ENCODE data around the gene PSMA1.
"Not testable (repeated sequence)": the region's sequence is repeated elsewhere in the genome, so short reads cannot be mapped to it uniquely, and the experiment has no call there.

The PSMA1 gene

GRCh38 chr11:14519917-14520746, at the start of gene PSMA1:
Gene PSMA1 (minus strand): TSS chr11:14520386. CDS start chr11:14520299, 87 bp downstream.
- DNase-seq (ENCODE audit: low read depth) = peak; percentile 85

- DNase-seq (ENCODE audit: low read depth) = not testable (repeated sequence)
These were observed 49.3 kb upstream of the PSMA1 start for GRCh38 chr11:14569516-14569915.

GRCh38 chr11:14567064-14567651, 47.0 kb upstream of the PSMA1 start:
- no peak for DNase-seq (ENCODE audit: low read depth)

GRCh38 chr11:14566331-14567063, 46.3 kb upstream of the PSMA1 start:
- no peak for DNase-seq (ENCODE audit: low read depth)

- no peak for DNase-seq (ENCODE audit: low read depth)
These were observed 45.7 kb upstream of the PSMA1 start for GRCh38 chr11:14565845-14566244.

GRCh38 chr11:14555818-14556217, 35.6 kb upstream of the PSMA1 start:
- DNase-seq (ENCODE audit: low read depth) = no peak

- DNase-seq (ENCODE audit: low read depth) = no peak
These were observed 34.8 kb upstream of the PSMA1 start for GRCh38 chr11:14554959-14555358.

- DNase-seq (ENCODE audit: low read depth) = no peak
These were observed 31.9 kb upstream of the PSMA1 start for GRCh38 chr11:14552089-14552488.

GRCh38 chr11:14551380-14551779, 31.2 kb upstream of the PSMA1 start:
- DNase-seq (ENCODE audit: low read depth) = no peak

GRCh38 chr11:14549891-14550290, 29.7 kb upstream of the PSMA1 start:
- DNase-seq (ENCODE audit: low read depth) = no peak

- DNase-seq (ENCODE audit: low read depth) = no peak
These were observed 27.3 kb upstream of the PSMA1 start for GRCh38 chr11:14547440-14547839.

- no peak for DNase-seq (ENCODE audit: low read depth)
These were observed 26.5 kb upstream of the PSMA1 start for GRCh38 chr11:14546672-14547071.

GRCh38 chr11:14544611-14545010, 24.4 kb upstream of the PSMA1 start:
- no peak for DNase-seq (ENCODE audit: low read depth)

- no peak for DNase-seq (ENCODE audit: low read depth)
These were observed 23.1 kb upstream of the PSMA1 start for GRCh38 chr11:14543260-14543659.

GRCh38 chr11:14542324-14542723, 22.1 kb upstream of the PSMA1 start:
- DNase-seq (ENCODE audit: low read depth) = no peak

GRCh38 chr11:14541192-14541947, 21.2 kb upstream of the PSMA1 start:
- DNase-seq (ENCODE audit: low read depth) = no peak

- no peak for DNase-seq (ENCODE audit: low read depth)
These were observed 19.8 kb upstream of the PSMA1 start for GRCh38 chr11:14539982-14540421.

GRCh38 chr11:14538926-14539554, 18.9 kb upstream of the PSMA1 start:
- DNase-seq (ENCODE audit: low read depth) = no peak

GRCh38 chr11:14538271-14538925, 18.2 kb upstream of the PSMA1 start:
- no peak for DNase-seq (ENCODE audit: low read depth)

GRCh38 chr11:14537134-14537599, 17.0 kb upstream of the PSMA1 start:
- no peak for DNase-seq (ENCODE audit: low read depth)

- DNase-seq (ENCODE audit: low read depth) = not testable (repeated sequence)
These were observed 15.0 kb upstream of the PSMA1 start for GRCh38 chr11:14535166-14535565.

All from stimulated activated CD8-positive, alpha-beta memory T cell treated with anti-CD3 and anti-CD28 coated beads, Interleukin-7, amount 100 ng/mL, for 24 hours (primary cell).